HEK293T (cell line): ENCODE measurements around the gene ZBTB21.

Experiments used
- ARNT ChIP-seq: fragments of 450-650 bp; IDR thresholded peaks from 2 replicates; pipeline ENCODE4 v1.6.1; 2017; ENCODE audit warnings: mild to moderate bottlenecking
- BHLHE40 ChIP-seq: fragments of 450-650 bp; IDR thresholded peaks from 2 replicates; pipeline ENCODE4 v1.6.1; 2016; ENCODE audit warnings: mild to moderate bottlenecking, moderate library complexity, borderline replicate concordance
- CTBP1 ChIP-seq: fragments of 450-650 bp; IDR thresholded peaks from 2 replicates; pipeline ENCODE4 v1.6.1; 2016; ENCODE audit warnings: borderline replicate concordance
- ELF4 ChIP-seq: fragments of 450-650 bp; IDR thresholded peaks from 2 replicates; pipeline ENCODE4 v1.6.1; 2017; ENCODE audit warnings: antibody characterized with exemption
- FOXK2 ChIP-seq: fragments of 450-650 bp; IDR thresholded peaks from 2 replicates; pipeline ENCODE4 v1.6.1; 2016; ENCODE audit warnings: mild to moderate bottlenecking
- FOXM1 ChIP-seq: fragments of 450-650 bp; IDR thresholded peaks from 2 replicates; pipeline ENCODE4 v1.6.1; 2017; ENCODE audit warnings: mild to moderate bottlenecking, borderline replicate concordance
- HDGF ChIP-seq: fragments of 450-650 bp; IDR thresholded peaks from 2 replicates; pipeline ENCODE4 v1.6.1; 2017; ENCODE audit warnings: antibody characterized with exemption, borderline replicate concordance
- L3MBTL2 ChIP-seq: fragments of 450-650 bp; conservative IDR thresholded peaks from 2 replicates; pipeline ENCODE4 v1.6.1; 2016; ENCODE audit warnings: mild to moderate bottlenecking
- LEF1 ChIP-seq: fragments of 450-650 bp; IDR thresholded peaks from 2 replicates; pipeline ENCODE4 v1.6.1; 2017; ENCODE audit warnings: mild to moderate bottlenecking, borderline replicate concordance
- NFRKB ChIP-seq: fragments of 450-650 bp; IDR thresholded peaks from 2 replicates; pipeline ENCODE4 v1.6.1; 2016; ENCODE audit warnings: mild to moderate bottlenecking, moderate library complexity
- SP1 ChIP-seq: fragments of 450-650 bp; IDR thresholded peaks from 2 replicates; pipeline ENCODE4 v1.6.1; 2017
- SUZ12 ChIP-seq: fragments of 450-650 bp; IDR thresholded peaks from 2 replicates; pipeline ENCODE4 v1.6.1; 2016; ENCODE audit warnings: mild to moderate bottlenecking
- TARDBP ChIP-seq: fragments of 450-650 bp; IDR thresholded peaks from 2 replicates; pipeline ENCODE4 v1.6.1; 2016

GRCh38 chr21:42041246-42041645, 31.1 kb upstream of the ZBTB21 start:
- TF ChIP-seq NFRKB (no peak), SUZ12 (no peak), L3MBTL2 (no peak), SP1 (no peak), HDGF (no peak), TARDBP (no peak), FOXM1 (no peak), BHLHE40 (no peak), ARNT (no peak), FOXK2 (no peak), ELF4 (no peak), CTBP1 (no peak), LEF1 (no peak)
